Measurements from ENCODE around the gene SZT2.

SZT2 gene

GRCh38 chr1:43415901-43416300 is 26.2 kb downstream of the SZT2 start:
- TF ChIP-seq CTCF (IDR thresholded peaks at IDR 0.05), result no peak
- Histone ChIP-seq H3K27ac (no peak overlapping the region), H3K4me3 (no peak overlapping the region)
- DNase-seq (ENCODE audit: low spot score), result peak; percentile 33

- no peak overlapping the region for H3K4me3 ChIP-seq
- H3K27ac ChIP-seq, result no peak overlapping the region
- DNase-seq (ENCODE audit: low spot score), result no peak
- no peak for TF ChIP-seq CTCF (IDR thresholded peaks at IDR 0.05)
Measured at GRCh38 chr1:43418858-43419257, 29.2 kb downstream of the SZT2 start.

- H3K27ac ChIP-seq, result no peak overlapping the region
- no peak for DNase-seq (ENCODE audit: low spot score)
Measured at GRCh38 chr1:43419627-43420425, 30.1 kb downstream of the SZT2 start.

GRCh38 chr1:43420874-43421273 is 31.2 kb downstream of the SZT2 start:
- no peak overlapping the region for H3K27ac ChIP-seq
- H3K4me3 ChIP-seq, result no peak overlapping the region
- DNase-seq (ENCODE audit: low spot score), result no peak
- no peak for TF ChIP-seq CTCF (IDR thresholded peaks at IDR 0.05)

More at GRCh38 chr1:43419627-43420425, 30.1 kb downstream of the SZT2 start:
- H3K4me3 ChIP-seq, result no peak overlapping the region
- no peak for TF ChIP-seq CTCF (IDR thresholded peaks at IDR 0.05)

GRCh38 chr1:43421396-43421795 is 31.7 kb downstream of the SZT2 start:
- no peak for TF ChIP-seq CTCF (IDR thresholded peaks at IDR 0.05)
- DNase-seq (ENCODE audit: low spot score), result no peak
- H3K27ac ChIP-seq, result no peak overlapping the region
- H3K4me3 ChIP-seq, result no peak overlapping the region

- no peak overlapping the region for H3K27ac ChIP-seq
- no peak overlapping the region for H3K4me3 ChIP-seq
- DNase-seq (ENCODE audit: low spot score), result no peak
- no peak for TF ChIP-seq CTCF (IDR thresholded peaks at IDR 0.05)
Measured at GRCh38 chr1:43421976-43422750, 32.5 kb downstream of the SZT2 start.

Data from coronary artery (tissue), 2 donors.